GM10248 (cell line): Measurements from ENCODE around the gene IRGC.

Source experiments
- CTCF ChIA-PET: fragments of 300-600 bp; sonication (Branson Sonifier 250); formaldehyde crosslinking; extraction: SDS; loops from one replicate; lab custom pipeline; 2021; ENCODE audit warnings: antibody characterized with exemption; lab: Yijun Ruan, JAX
- POLR2A ChIA-PET: fragments of 350-650 bp; sonication (Branson Sonifier 250); formaldehyde crosslinking; extraction: SDS; loops from one replicate; lab custom pipeline; 2020; ENCODE audit warnings: antibody characterized with exemption; lab: Yijun Ruan, JAX
- DNase-seq: peaks from one replicate; pipeline ENCODE4 v3.0.0; 2012; ENCODE audit errors: extremely low spot score
- TF ChIP-seq, protein P1 (sequence below): IDR thresholded peaks from 2 replicates; pipeline ENCODE4 v1.5.1; 2012; ENCODE audit warnings: mild to moderate bottlenecking, low read depth; ENCODE audit errors: extremely low read depth, missing control alignments, control extremely low read depth

Gene IRGC

DNA sequence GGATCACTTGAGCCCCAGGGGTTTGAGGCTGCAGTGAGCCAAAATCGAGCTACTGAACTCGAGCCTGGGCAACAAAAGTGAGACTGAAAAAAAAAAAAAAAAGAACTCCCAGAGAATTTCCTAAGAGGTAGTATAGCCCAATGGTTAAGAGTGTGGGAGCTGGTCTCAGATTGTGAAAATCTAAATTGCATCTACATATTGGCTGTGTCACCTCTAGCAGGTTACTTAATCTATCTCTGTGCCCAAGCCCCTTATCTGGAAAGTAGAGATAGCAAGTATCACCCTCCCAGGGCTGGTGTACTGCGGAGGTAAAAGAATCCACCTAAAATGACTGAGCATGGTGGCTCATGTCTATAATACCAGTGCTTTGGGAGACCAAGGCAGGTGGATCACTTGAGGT lies 42.2 kb upstream of the IRGC start:
- POLR2A ChIA-PET, result interaction anchor here (0.7 kb wide), 2 partner anchors 98 to 140 kb away, joined by 6 to 8 read pairs; partner anchors contain the start of gene PINLYP
- TF ChIP-seq, protein P1, sequence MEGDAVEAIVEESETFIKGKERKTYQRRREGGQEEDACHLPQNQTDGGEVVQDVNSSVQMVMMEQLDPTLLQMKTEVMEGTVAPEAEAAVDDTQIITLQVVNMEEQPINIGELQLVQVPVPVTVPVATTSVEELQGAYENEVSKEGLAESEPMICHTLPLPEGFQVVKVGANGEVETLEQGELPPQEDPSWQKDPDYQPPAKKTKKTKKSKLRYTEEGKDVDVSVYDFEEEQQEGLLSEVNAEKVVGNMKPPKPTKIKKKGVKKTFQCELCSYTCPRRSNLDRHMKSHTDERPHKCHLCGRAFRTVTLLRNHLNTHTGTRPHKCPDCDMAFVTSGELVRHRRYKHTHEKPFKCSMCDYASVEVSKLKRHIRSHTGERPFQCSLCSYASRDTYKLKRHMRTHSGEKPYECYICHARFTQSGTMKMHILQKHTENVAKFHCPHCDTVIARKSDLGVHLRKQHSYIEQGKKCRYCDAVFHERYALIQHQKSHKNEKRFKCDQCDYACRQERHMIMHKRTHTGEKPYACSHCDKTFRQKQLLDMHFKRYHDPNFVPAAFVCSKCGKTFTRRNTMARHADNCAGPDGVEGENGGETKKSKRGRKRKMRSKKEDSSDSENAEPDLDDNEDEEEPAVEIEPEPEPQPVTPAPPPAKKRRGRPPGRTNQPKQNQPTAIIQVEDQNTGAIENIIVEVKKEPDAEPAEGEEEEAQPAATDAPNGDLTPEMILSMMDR, result no peak
- CTCF ChIA-PET, result interaction anchor here (1.5 kb wide), 1 partner anchor 72 kb away, joined by 5 read pairs; no protein-coding TSS in a partner anchor
- DNase-seq, result no peak

DNA sequence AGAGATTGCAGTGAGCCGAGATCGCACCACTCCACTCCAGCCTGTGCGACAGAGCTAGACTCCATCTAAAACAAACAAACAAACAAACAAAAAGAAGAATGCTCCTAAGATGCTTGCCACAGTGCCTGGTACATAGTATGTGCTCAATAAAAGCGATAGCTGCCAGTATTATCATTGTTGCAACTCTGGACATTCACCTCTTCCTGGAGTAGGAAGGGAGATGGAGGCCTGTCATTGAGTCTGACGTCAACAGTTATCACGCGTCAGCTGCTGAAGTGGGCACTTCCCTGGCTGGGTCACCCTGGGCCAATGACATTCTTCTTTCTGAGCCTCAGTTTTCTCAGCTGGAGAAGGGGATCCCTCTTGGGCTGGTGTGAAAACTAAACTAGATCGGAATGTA lies 41.7 kb upstream of the IRGC start:
- TF ChIP-seq, protein P1, result no peak
- no peak for DNase-seq
- ChIA-PET POLR2A (interaction anchor here (0.6 kb wide), 1 partner anchor 89 kb away, joined by 4 read pairs; no protein-coding TSS in a partner anchor), CTCF (interaction anchor here (1.5 kb wide), 1 partner anchor 72 kb away, joined by 5 read pairs; no protein-coding TSS in a partner anchor)

DNA sequence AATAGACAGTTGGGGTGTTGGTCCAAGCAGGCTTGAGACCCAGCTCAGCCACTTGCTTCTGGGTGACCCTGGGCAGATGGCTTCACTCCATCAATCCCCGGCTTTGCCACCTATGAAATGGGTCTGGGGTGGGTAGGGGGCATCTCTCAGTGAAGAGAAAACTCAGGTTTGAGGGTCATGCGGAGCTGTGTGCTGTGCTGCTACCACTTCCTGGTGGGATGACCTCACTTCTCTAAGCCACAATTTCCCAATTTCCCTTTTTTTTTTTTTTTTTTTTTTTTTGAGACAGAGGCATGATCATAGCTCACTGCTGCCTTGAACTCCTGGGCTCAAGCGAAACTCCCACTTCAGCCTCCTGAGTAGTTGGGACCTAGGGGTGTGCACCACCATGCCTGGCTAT lies 41.3 kb upstream of the IRGC start:
- ChIA-PET CTCF (interaction anchor here (1.5 kb wide), 1 partner anchor 71 kb away, joined by 5 read pairs; no protein-coding TSS in a partner anchor), POLR2A (interaction anchor here (0.6 to 0.7 kb wide), 2 partner anchors 89 to 294 kb away, joined by 4 to 7 read pairs; no protein-coding TSS in a partner anchor)
- TF ChIP-seq, protein P1, result no peak
- DNase-seq, result no peak

DNA sequence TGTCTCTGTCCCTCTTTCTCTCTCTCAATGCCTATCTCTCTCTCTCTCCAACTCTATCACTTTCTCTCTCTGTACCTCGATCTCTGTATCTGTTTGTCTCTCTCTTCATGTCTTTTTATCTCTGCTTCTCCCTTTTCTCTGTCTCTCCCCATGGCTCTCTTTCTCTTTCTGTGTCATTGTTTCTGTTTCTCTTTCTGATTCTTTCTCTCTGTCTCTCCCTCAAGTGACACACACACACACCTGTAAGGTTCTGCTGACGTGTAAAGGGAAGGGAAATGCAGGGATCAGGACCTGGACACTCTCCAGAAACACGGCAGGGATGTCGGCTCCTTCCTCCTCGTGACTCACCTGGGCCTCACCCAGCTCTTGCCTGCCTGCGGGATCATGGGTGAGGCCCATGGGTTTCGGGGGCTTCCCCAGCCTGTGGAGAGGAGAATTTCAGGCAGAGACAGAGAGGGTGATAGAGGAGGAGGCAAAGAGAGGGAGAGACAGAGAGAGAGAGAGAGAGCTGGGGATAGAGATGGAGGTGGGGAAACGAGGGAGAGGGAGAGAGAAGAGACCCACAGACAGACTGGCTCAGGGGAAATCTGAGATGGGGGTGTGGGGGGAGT lies 40.5 kb upstream of the IRGC start:
- TF ChIP-seq, protein P1, result no peak
- peak; percentile 59 for DNase-seq
- ChIA-PET CTCF (no interaction called here), POLR2A (interaction anchor here (0.7 kb wide), 1 partner anchor 295 kb away, joined by 7 read pairs; no protein-coding TSS in a partner anchor)

DNA sequence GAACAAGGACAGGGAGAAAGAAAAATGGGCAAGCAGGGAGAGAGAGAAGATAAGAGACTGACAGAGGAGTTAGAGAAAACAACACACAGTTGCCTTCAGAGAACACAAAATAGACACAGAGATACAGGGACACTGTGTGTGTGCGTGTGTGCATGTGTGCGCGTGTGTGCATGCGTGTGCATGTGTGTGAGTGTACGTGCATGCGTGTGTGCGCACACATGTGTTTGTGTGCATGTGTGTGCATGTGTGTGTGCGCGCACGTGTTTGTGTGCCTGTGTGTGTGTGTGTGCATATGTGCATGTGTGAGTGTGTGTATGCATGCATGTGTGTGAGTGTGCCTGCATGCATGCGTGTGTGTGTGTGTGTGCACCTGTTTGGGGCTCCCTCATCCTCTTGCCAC lies 40.0 kb upstream of the IRGC start:
- ChIA-PET POLR2A (no interaction called here), CTCF (no interaction called here)
- TF ChIP-seq, protein P1, result no peak

DNA sequence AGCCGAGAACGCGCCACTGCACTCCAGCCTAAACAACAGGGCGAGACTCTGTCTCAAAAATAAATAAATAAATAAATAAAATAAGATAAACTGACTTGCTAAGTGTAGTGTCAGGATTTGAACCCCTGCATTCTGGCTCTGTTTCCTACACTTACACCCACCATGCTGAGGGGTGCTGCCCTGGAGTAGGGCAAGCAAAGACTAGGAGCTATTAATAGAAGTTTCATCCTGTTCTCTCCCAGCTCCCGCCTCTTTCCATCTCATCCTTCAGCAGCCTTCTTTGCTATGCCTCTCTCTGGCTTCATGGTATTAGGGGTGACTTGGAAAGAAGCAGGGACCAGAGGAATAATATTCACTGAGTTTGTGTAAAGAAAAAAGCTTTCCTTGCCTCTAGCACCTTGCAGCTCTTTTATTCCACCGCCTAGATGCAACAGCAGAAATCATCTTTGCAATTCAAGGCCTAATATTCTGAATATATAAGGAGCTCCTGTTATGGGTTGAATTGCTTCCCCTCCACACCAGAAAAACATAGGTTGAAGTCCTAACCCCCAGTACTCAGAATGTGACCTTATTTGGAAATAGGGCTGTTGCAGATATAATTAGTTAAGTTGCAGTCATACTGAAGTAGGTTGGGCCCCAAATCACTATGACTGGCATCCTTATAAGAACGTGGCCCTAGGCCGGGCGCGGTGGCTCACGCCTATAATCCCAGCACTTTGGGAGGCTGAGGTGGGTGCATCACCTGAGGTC lies 37.2 kb upstream of the IRGC start:
- TF ChIP-seq, protein P1, result no peak
- ChIA-PET POLR2A (no interaction called here), CTCF (interaction anchor here (1.4 to 3.2 kb wide), 4 partner anchors 9 to 87 kb away, joined by 3 to 20 read pairs (median 6); partner anchors contain the start of gene PLAUR)
- no peak for DNase-seq

More for the DNA sequence above, 40.0 kb upstream of the IRGC start:
- DNase-seq, result no peak
